Measurements from ENCODE around the gene PTPN11. TPM values are rescaled to one million over a fixed set of nuclear protein-coding genes. Genes with fewer than 3 reads are reported as not detected.

Gene PTPN11
- polyA plus RNA-seq, 1 donor from 2014 or later: 92.5 TPM

- peak overlapping the region; percentile 97 for H2AFZ ChIP-seq (ENCODE audit: low read depth, low read length)
Measured at GRCh38 chr12:112408621-112409020, 10.1 kb upstream of the PTPN11 start.

DNA sequence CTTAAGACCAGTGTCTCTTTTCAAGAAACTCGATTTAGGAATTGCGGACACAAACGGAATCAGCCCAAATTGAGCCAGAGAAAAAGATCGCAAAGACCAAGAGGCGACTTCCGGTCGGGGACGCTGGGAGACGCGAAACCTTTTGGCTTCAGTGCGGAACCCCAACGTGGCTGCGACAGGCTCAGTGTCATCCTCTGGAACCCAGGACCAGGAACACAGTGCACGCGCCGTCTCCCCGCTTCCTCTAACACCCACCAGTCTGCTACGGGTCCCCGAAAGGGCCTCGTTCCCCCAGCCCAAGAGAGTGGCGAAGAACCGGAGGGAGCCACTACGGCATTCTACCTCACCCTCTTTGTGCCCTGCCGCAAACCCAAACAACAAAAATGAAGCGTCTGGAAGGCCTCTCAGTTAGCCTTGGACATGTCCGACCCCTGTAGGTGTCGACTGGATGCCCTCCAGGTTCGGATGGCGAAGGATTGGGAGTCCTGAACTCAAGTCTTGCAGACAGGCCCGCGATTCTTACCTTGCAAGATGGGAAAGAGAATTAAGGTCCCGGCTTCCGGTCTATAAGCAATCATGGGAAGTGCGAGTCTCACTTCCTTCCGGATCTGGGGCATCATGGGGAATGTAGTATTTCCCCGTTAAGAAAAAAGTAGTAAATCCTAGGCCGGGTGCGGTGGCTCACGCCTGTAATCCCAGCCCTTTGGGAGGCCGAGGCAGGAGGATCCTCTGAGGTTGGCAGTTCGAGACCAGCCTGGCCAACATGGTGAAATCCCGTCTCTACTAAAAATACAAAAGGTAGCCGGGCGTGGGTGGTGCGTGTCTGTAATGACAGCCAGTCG, 9.5 kb upstream of the PTPN11 start, which contains the start of gene RPL6:
RPL6 (minus strand) TSS at position 542 of the 842 bp plus-strand sequence. CDS start 949 bp downstream, outside the sequence.
- H3K4me2 ChIP-seq (ENCODE audit: low read length): peak within 1 kb of the TSS; percentile 95
- peak within 1 kb of the TSS; percentile 88 for H3K9ac ChIP-seq (ENCODE audit: low read length)
- H2AFZ ChIP-seq (ENCODE audit: low read depth, low read length): peak within 1 kb of the TSS; percentile 97
- H3K9me3 ChIP-seq (ENCODE audit: low read length): no peaks in the 10 kb centered on the region
- H3K27ac ChIP-seq (ENCODE audit: low read length): peak within 1 kb of the TSS; percentile 93
- H3K27me3 ChIP-seq (ENCODE audit: insufficient read depth, low read depth, low read length): no peaks in the 10 kb centered on the region
- peak within 1 kb of the TSS; percentile 87 for H3K4me3 ChIP-seq (ENCODE audit: low read length)
- H3K36me3 ChIP-seq (ENCODE audit: insufficient read depth, low read length): peaks cover 6% of the 10 kb centered on the region
- peaks cover 4% of the 10 kb centered on the region for H3F3A ChIP-seq (ENCODE audit: insufficient read depth, low read length, poor library complexity, severe bottlenecking)
- TF ChIP-seq, protein P1, sequence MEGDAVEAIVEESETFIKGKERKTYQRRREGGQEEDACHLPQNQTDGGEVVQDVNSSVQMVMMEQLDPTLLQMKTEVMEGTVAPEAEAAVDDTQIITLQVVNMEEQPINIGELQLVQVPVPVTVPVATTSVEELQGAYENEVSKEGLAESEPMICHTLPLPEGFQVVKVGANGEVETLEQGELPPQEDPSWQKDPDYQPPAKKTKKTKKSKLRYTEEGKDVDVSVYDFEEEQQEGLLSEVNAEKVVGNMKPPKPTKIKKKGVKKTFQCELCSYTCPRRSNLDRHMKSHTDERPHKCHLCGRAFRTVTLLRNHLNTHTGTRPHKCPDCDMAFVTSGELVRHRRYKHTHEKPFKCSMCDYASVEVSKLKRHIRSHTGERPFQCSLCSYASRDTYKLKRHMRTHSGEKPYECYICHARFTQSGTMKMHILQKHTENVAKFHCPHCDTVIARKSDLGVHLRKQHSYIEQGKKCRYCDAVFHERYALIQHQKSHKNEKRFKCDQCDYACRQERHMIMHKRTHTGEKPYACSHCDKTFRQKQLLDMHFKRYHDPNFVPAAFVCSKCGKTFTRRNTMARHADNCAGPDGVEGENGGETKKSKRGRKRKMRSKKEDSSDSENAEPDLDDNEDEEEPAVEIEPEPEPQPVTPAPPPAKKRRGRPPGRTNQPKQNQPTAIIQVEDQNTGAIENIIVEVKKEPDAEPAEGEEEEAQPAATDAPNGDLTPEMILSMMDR (IDR thresholded peaks at IDR 0.05; ENCODE audit: poor library complexity, severe bottlenecking): no peak
- TF ChIP-seq RAD21 (conservative IDR thresholded peaks at IDR 0.05) (peak; percentile 22), SMC3 (conservative IDR thresholded peaks at IDR 0.05; ENCODE audit: poor library complexity) (no peak), MXI1 (conservative IDR thresholded peaks at IDR 0.05; ENCODE audit: poor library complexity, severe bottlenecking) (peak; percentile 83), EZH2 (IDR thresholded peaks at IDR 0.05; ENCODE audit: borderline replicate concordance, insufficient read depth, low read length, poor library complexity, severe bottlenecking) (no peak), POLR2AphosphoS5 (IDR thresholded peaks at IDR 0.05) (peak; percentile 97), EP300 (conservative IDR thresholded peaks at IDR 0.05; ENCODE audit: poor library complexity, severe bottlenecking) (peak; percentile 73), TAF1 (IDR thresholded peaks at IDR 0.05; ENCODE audit: low read depth) (peak; percentile 98)
- TF ChIP-seq, protein P2, sequence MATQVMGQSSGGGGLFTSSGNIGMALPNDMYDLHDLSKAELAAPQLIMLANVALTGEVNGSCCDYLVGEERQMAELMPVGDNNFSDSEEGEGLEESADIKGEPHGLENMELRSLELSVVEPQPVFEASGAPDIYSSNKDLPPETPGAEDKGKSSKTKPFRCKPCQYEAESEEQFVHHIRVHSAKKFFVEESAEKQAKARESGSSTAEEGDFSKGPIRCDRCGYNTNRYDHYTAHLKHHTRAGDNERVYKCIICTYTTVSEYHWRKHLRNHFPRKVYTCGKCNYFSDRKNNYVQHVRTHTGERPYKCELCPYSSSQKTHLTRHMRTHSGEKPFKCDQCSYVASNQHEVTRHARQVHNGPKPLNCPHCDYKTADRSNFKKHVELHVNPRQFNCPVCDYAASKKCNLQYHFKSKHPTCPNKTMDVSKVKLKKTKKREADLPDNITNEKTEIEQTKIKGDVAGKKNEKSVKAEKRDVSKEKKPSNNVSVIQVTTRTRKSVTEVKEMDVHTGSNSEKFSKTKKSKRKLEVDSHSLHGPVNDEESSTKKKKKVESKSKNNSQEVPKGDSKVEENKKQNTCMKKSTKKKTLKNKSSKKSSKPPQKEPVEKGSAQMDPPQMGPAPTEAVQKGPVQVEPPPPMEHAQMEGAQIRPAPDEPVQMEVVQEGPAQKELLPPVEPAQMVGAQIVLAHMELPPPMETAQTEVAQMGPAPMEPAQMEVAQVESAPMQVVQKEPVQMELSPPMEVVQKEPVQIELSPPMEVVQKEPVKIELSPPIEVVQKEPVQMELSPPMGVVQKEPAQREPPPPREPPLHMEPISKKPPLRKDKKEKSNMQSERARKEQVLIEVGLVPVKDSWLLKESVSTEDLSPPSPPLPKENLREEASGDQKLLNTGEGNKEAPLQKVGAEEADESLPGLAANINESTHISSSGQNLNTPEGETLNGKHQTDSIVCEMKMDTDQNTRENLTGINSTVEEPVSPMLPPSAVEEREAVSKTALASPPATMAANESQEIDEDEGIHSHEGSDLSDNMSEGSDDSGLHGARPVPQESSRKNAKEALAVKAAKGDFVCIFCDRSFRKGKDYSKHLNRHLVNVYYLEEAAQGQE (IDR thresholded peaks at IDR 0.05; ENCODE audit: borderline replicate concordance): peak; percentile 97
- no peaks in the 10 kb centered on the region for H3K9me2 ChIP-seq (ENCODE audit: insufficient read depth, low read length)
- no peaks in the 10 kb centered on the region for H4K20me1 ChIP-seq (ENCODE audit: insufficient read depth)
- H3K79me2 ChIP-seq (replicated peaks; ENCODE audit: insufficient read depth, low read length): peaks cover 8% of the 10 kb centered on the region

More at GRCh38 chr12:112408621-112409020, 10.1 kb upstream of the PTPN11 start:
- TF ChIP-seq, protein P1 (IDR thresholded peaks at IDR 0.05; ENCODE audit: poor library complexity, severe bottlenecking): no peak
- TF ChIP-seq MXI1 (conservative IDR thresholded peaks at IDR 0.05; ENCODE audit: poor library complexity, severe bottlenecking) (no peak), TAF1 (IDR thresholded peaks at IDR 0.05; ENCODE audit: low read depth) (no peak), RAD21 (conservative IDR thresholded peaks at IDR 0.05) (no peak)
- TF ChIP-seq, protein P2 (IDR thresholded peaks at IDR 0.05; ENCODE audit: borderline replicate concordance): no peak
- Histone ChIP-seq H3K4me2 (ENCODE audit: low read length) (peak overlapping the region; percentile 95), H3K27me3 (ENCODE audit: insufficient read depth, low read depth, low read length) (no peaks in the 10 kb centered on the region), H4K20me1 (ENCODE audit: insufficient read depth) (no peaks in the 10 kb centered on the region), H3F3A (ENCODE audit: insufficient read depth, low read length, poor library complexity, severe bottlenecking) (peaks cover 4% of the 10 kb centered on the region), H3K9me3 (ENCODE audit: low read length) (no peaks in the 10 kb centered on the region), H3K36me3 (ENCODE audit: insufficient read depth, low read length) (peaks cover 8% of the 10 kb centered on the region), H3K9me2 (ENCODE audit: insufficient read depth, low read length) (no peaks in the 10 kb centered on the region), H3K9ac (ENCODE audit: low read length) (peak overlapping the region; percentile 88), H3K4me3 (ENCODE audit: low read length) (peak overlapping the region; percentile 87), H3K27ac (ENCODE audit: low read length) (peak overlapping the region; percentile 93), H3K79me2 (replicated peaks; ENCODE audit: insufficient read depth, low read length) (peaks cover 8% of the 10 kb centered on the region)
